Medulla oblongata (tissue), 1 donor: ENCODE results near the gene PLEKHD1.

ENCODE experiments used
- DNase-seq: peaks from one replicate; pipeline ENCODE4 v3.0.0-alpha.2; 2015; ENCODE audit errors: extremely low spot score

The PLEKHD1 gene

GRCh38 chr14:69547701-69548348 is 63.3 kb downstream of the PLEKHD1 start:
- DNase-seq, result no peak

GRCh38 chr14:69548566-69548965 is 64.0 kb downstream of the PLEKHD1 start:
- no peak for DNase-seq

GRCh38 chr14:69551511-69551910 is 67.0 kb downstream of the PLEKHD1 start:
- no peak for DNase-seq

GRCh38 chr14:69553252-69553651 is 68.7 kb downstream of the PLEKHD1 start:
- DNase-seq, result no peak

- peak; percentile 56 for DNase-seq
Measured at GRCh38 chr14:69554500-69554899, 70.0 kb downstream of the PLEKHD1 start.

GRCh38 chr14:69558774-69559173 is 74.2 kb downstream of the PLEKHD1 start:
- DNase-seq, result no peak

GRCh38 chr14:69559581-69560011 is 75.1 kb downstream of the PLEKHD1 start:
- peak; percentile 74 for DNase-seq

GRCh38 chr14:69560826-69561225 is 76.3 kb downstream of the PLEKHD1 start:
- no peak for DNase-seq

- DNase-seq, result no peak
Measured at GRCh38 chr14:69561893-69562292, 77.4 kb downstream of the PLEKHD1 start.

GRCh38 chr14:69567563-69567962 is 83.0 kb downstream of the PLEKHD1 start:
- no peak for DNase-seq

- DNase-seq, result no peak
Measured at GRCh38 chr14:69569859-69570258, 85.3 kb downstream of the PLEKHD1 start.

- no peak for DNase-seq
Measured at GRCh38 chr14:69570836-69571330, 86.4 kb downstream of the PLEKHD1 start.

GRCh38 chr14:69571449-69572029 is 87.0 kb downstream of the PLEKHD1 start:
- no peak for DNase-seq

- DNase-seq, result no peak
Measured at GRCh38 chr14:69572030-69572840, 87.7 kb downstream of the PLEKHD1 start.

GRCh38 chr14:69572841-69573135 is 88.3 kb downstream of the PLEKHD1 start:
- DNase-seq, result no peak

- no peak for DNase-seq
Measured at GRCh38 chr14:69573205-69573830, 88.8 kb downstream of the PLEKHD1 start.

- no peak for DNase-seq
Measured at GRCh38 chr14:69573831-69574262, 89.3 kb downstream of the PLEKHD1 start.

- DNase-seq, result no peak
Measured at GRCh38 chr14:69574263-69574953, 89.9 kb downstream of the PLEKHD1 start, which contains the start of gene CCDC177. TSS of gene CCDC177 (minus strand) at chr14:69574871. CDS start at chr14:69573622, 1,249 bp downstream.

- DNase-seq, result no peak
Measured at GRCh38 chr14:69574954-69575295, 90.4 kb downstream of the PLEKHD1 start.

- no peak for DNase-seq
Measured at GRCh38 chr14:69579476-69579875, 94.9 kb downstream of the PLEKHD1 start.

- DNase-seq, result peak; percentile 20
Measured at GRCh38 chr14:69580009-69580577, 95.6 kb downstream of the PLEKHD1 start.
